SK-N-SH (cell line): ENCODE results near the gene SLC38A6. TPM values are rescaled to one million over a fixed set of nuclear protein-coding genes. Genes with fewer than 3 reads are reported as not detected.
A peak's percentile ranks its signal among the peaks of the same experiment; 100 is the strongest.

Experiments
- CTCF ChIA-PET: fragments of 300-600, 350-600 bp; formaldehyde crosslinking; extraction: SDS; loops from one replicate; lab custom pipeline; 2021; lab: Yijun Ruan, JAX
- POLR2A ChIA-PET: fragments of 350-600 bp; sonication (Branson Sonifier 250); formaldehyde crosslinking; extraction: SDS; loops from one replicate; lab custom pipeline; 2020; ENCODE audit warnings: antibody characterized with exemption, inconsistent platforms; lab: Yijun Ruan, JAX
- DNase-seq: peaks from one replicate; pipeline ENCODE4 v3.0.0; 2012
- H2AFZ ChIP-seq: fragments of 200-600 bp; sonication (generic); 2 replicates; pipeline ENCODE4 v1.8.1; 2016; ENCODE audit warnings: antibody characterized with exemption, mild to moderate bottlenecking, low read depth
- H3F3A ChIP-seq: fragments of 200-600 bp; sonication (generic); replicated peaks from 2 replicates; pipeline ENCODE3; 2016; ENCODE audit warnings: antibody characterized with exemption, mild to moderate bottlenecking; ENCODE audit not compliant: insufficient read depth
- H3K27ac ChIP-seq, 2 experiments: fragments of 200-500 bp in 1 of 2; fragments of 200-600 bp in 1 of 2; sonication (Bioruptor generic) in 1 of 2; sonication (generic), shearing (Covaris generic) in 1 of 2; 2 replicates each; pipeline versions ENCODE4 v1.5.1 to v1.6.1; 2014 to 2016; ENCODE audit warnings: low read depth in 2 of 2, inconsistent platforms in 1 of 2, low read length in 1 of 2, mild to moderate bottlenecking in 1 of 2, mixed read lengths in 1 of 2
- H3K27me3 ChIP-seq: fragments of 200-600 bp; sonication (generic), shearing (Covaris generic); 2 replicates; pipeline ENCODE4 v1.6.1; 2016; ENCODE audit warnings: mixed run types; ENCODE audit not compliant: insufficient read depth
- H3K36me3 ChIP-seq, 2 experiments: fragments of 200-500 bp in 1 of 2; fragments of 200-600 bp in 1 of 2; sonication (Bioruptor generic) in 1 of 2; sonication (generic) in 1 of 2; replicated peaks in 1 of 2; 2 replicates each; pipeline versions ENCODE3 to v1.5.1; 2014 to 2016; ENCODE audit warnings: low read length in 1 of 2, mild to moderate bottlenecking in 1 of 2; ENCODE audit not compliant: insufficient read depth in 2 of 2, control insufficient read depth in 1 of 2
- H3K4me1 ChIP-seq, 2 experiments: fragments of 200-500 bp in 1 of 2; fragments of 200-600 bp in 1 of 2; sonication (Bioruptor generic) in 1 of 2; sonication (generic), shearing (Covaris generic) in 1 of 2; 2 replicates each; pipeline versions ENCODE4 v1.5.1 to v1.6.1; 2014 to 2016; ENCODE audit warnings: low read depth in 1 of 2, low read length in 1 of 2, mixed run types in 1 of 2; ENCODE audit not compliant: insufficient read depth in 2 of 2, control insufficient read depth in 1 of 2
- H3K4me2 ChIP-seq: fragments of 200-600 bp; sonication (generic), shearing (Covaris generic); 2 replicates; pipeline ENCODE4 v1.6.1; 2017; ENCODE audit warnings: mixed run types
- H3K4me3 ChIP-seq, 2 experiments: fragments of 200-500 bp in 1 of 2; fragments of 200-600 bp in 1 of 2; sonication (Bioruptor generic) in 1 of 2; sonication (generic), shearing (Covaris generic) in 1 of 2; 2 replicates each; pipeline versions ENCODE4 v1.5.1 to v1.8.1; 2014 to 2016; ENCODE audit warnings: low read depth in 2 of 2, inconsistent platforms in 1 of 2, low read length in 1 of 2, mild to moderate bottlenecking in 1 of 2, mixed read lengths in 1 of 2, moderate library complexity in 1 of 2
- H3K79me2 ChIP-seq: fragments of 200-600 bp; sonication (generic); 2 replicates; pipeline ENCODE4 v1.8.1; 2017; ENCODE audit warnings: mild to moderate bottlenecking; ENCODE audit not compliant: insufficient read depth
- H3K9ac ChIP-seq: fragments of 200-600 bp; sonication (generic); 2 replicates; pipeline ENCODE4 v1.6.1; 2017; ENCODE audit warnings: mixed run types
- H3K9me2 ChIP-seq: fragments of 200-600 bp; sonication (generic); 2 replicates; pipeline ENCODE4 v1.6.1; 2017; ENCODE audit warnings: mixed run types
- H3K9me3 ChIP-seq: fragments of 200-600 bp; sonication (generic); 2 replicates; pipeline ENCODE4 v1.6.1; 2017; ENCODE audit warnings: mixed run types, mild to moderate bottlenecking, moderate library complexity
- H4K20me1 ChIP-seq: fragments of 200-600 bp; sonication (generic); 2 replicates; pipeline ENCODE4 v1.6.1; 2017; ENCODE audit warnings: mild to moderate bottlenecking, mixed run types; ENCODE audit not compliant: insufficient read depth
- ELF1 ChIP-seq: IDR thresholded peaks from 2 replicates; pipeline ENCODE4 v1.4.0; 2012
- EZH2phosphoT487 ChIP-seq: fragments of 200-600 bp; sonication (generic); IDR thresholded peaks from 2 replicates; pipeline ENCODE4 v1.6.1; 2017; ENCODE audit warnings: low read depth, mixed run types, mild to moderate bottlenecking, antibody characterized with exemption, moderate library complexity, borderline replicate concordance
- FOSL2 ChIP-seq: IDR thresholded peaks from 2 replicates; pipeline ENCODE4 v1.4.0; 2012; ENCODE audit warnings: low read depth, mild to moderate bottlenecking, moderate library complexity, borderline replicate concordance
- GABPA ChIP-seq: IDR thresholded peaks from 2 replicates; pipeline ENCODE4 v1.4.0; 2012; ENCODE audit warnings: low read depth, mild to moderate bottlenecking
- GATA2 ChIP-seq: sonication (generic); formaldehyde crosslinking; IDR thresholded peaks from 2 replicates; pipeline ENCODE4 v1.5.0; 2020; ENCODE audit warnings: mild to moderate bottlenecking, missing genetic modification reagents
- JUND ChIP-seq: IDR thresholded peaks from 2 replicates; pipeline ENCODE4 v1.4.0; 2012
- MEF2A ChIP-seq: IDR thresholded peaks from 2 replicates; pipeline ENCODE4 v1.4.0; 2012; ENCODE audit warnings: low read depth, borderline replicate concordance
- MXI1 ChIP-seq: IDR thresholded peaks from 2 replicates; pipeline ENCODE4 v1.6.1; 2012; ENCODE audit warnings: mild to moderate bottlenecking, low read depth, low read length, improper control_type of control experiment
- POLR2AphosphoS5 ChIP-seq: IDR thresholded peaks from 2 replicates; pipeline ENCODE4 v1.6.1; 2012; ENCODE audit warnings: low read depth, low read length
- RAD21 ChIP-seq: IDR thresholded peaks from 2 replicates; pipeline ENCODE4 v1.6.1; 2012; ENCODE audit warnings: mild to moderate bottlenecking, low read length
- RFX5 ChIP-seq: IDR thresholded peaks from 2 replicates; pipeline ENCODE4 v1.6.1; 2012; ENCODE audit warnings: mild to moderate bottlenecking, improper control_type of control experiment, low read length
- RXRA ChIP-seq: IDR thresholded peaks from 2 replicates; pipeline ENCODE4 v1.4.0; 2012; ENCODE audit warnings: low read depth, mild to moderate bottlenecking, borderline replicate concordance
- SIN3A ChIP-seq: IDR thresholded peaks from 2 replicates; pipeline ENCODE4 v1.6.1; 2012; ENCODE audit warnings: low read depth, mild to moderate bottlenecking, low read length, moderate library complexity, borderline replicate concordance
- TCF12 ChIP-seq: IDR thresholded peaks from 2 replicates; pipeline ENCODE4 v1.4.0; 2012
- WGBS: methylation state at CpG from one replicate; pipeline ENCODE4 v1.1.6; 2017; ENCODE audit warnings: low lambda C conversion rate; 5-methylcytosine and 5-hydroxymethylcytosine counted together
- polyA plus RNA-seq, 3 experiments: library from polyadenylated mRNA; depleted of rRNA; stranded (reverse); fragments of >200 nt; gene quantifications; 2 replicates each; pipeline ENCODE4 v1.2.3, GENCODE V29; 2012
- TF ChIP-seq, protein P1 (sequence below): fragments of 200-600 bp; sonication (generic); IDR thresholded peaks from 2 replicates; pipeline ENCODE4 v1.6.1; 2017; ENCODE audit warnings: antibody characterized with exemption, mild to moderate bottlenecking, moderate library complexity
- TF ChIP-seq, protein P2 (sequence below): fragments of 150-350 bp; IDR thresholded peaks from 2 replicates; pipeline ENCODE4 v1.6.1; 2017; ENCODE audit warnings: antibody characterized with exemption, low read length, low read depth, borderline replicate concordance
- TF ChIP-seq, protein P3 (sequence below): IDR thresholded peaks from 2 replicates; pipeline ENCODE4 v1.4.0; 2012; ENCODE audit warnings: low read depth, borderline replicate concordance

The SLC38A6 gene
- polyA plus RNA-seq, 1 of the 3 experiments (the other 2 are of a cell fraction), result 10.4 TPM

DNA sequence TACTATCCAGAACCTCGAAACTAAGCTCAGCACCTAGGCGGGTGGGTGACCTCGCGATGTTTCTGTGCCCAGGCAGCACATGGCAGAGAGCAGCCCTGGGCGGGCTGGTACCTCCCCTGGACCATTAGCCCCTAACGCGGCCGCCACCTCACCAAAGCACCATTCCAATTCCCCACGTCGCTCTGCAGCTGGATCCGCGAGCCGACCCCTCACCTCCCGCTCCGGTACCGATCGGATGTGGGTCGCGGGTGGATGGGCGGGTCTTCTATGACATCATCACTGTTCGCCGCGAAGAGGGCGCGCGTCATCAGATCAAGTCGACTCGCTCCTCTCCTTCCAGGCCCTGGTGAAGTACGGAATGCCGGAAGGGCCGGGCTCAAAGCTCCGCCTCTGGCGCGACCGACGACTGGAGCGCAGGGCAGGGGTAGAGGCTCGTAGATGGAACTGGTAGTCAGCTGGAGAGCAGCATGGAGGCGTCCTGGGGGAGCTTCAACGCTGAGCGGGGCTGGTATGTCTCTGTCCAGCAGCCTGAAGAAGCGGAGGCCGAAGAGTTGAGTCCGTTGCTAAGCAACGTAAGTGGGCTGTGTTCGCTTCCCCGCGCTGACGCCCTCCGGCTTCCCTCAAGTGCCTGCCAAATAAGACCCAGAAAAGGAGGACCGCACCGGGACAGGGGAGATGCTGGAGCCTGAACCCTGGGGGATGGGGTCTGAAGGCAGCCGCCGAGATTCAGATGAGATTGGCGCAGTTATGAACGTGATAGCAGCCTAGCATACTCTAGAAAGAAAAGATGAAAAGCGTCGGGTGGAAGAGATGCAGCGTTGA lies at the start of gene SLC38A6, which contains the start of gene TRMT5 (continued):
- TF ChIP-seq, protein P1, sequence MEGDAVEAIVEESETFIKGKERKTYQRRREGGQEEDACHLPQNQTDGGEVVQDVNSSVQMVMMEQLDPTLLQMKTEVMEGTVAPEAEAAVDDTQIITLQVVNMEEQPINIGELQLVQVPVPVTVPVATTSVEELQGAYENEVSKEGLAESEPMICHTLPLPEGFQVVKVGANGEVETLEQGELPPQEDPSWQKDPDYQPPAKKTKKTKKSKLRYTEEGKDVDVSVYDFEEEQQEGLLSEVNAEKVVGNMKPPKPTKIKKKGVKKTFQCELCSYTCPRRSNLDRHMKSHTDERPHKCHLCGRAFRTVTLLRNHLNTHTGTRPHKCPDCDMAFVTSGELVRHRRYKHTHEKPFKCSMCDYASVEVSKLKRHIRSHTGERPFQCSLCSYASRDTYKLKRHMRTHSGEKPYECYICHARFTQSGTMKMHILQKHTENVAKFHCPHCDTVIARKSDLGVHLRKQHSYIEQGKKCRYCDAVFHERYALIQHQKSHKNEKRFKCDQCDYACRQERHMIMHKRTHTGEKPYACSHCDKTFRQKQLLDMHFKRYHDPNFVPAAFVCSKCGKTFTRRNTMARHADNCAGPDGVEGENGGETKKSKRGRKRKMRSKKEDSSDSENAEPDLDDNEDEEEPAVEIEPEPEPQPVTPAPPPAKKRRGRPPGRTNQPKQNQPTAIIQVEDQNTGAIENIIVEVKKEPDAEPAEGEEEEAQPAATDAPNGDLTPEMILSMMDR, result no peak
- TF ChIP-seq MXI1 (peak; percentile 78), RAD21 (no peak; the same call in 1 of the 2 replicates), FOSL2 (no peak), JUND (no peak), RFX5 (peak; percentile 62; the same call in 1 of the 2 replicates), POLR2AphosphoS5 (peak; percentile 79), GABPA (peak; percentile 58), TCF12 (peak; percentile 48; the same call in 1 of the 2 replicates), ELF1 (peak; percentile 91), RXRA (no peak), SIN3A (peak; percentile 96), EZH2phosphoT487 (no peak)
- TF ChIP-seq, protein P2, sequence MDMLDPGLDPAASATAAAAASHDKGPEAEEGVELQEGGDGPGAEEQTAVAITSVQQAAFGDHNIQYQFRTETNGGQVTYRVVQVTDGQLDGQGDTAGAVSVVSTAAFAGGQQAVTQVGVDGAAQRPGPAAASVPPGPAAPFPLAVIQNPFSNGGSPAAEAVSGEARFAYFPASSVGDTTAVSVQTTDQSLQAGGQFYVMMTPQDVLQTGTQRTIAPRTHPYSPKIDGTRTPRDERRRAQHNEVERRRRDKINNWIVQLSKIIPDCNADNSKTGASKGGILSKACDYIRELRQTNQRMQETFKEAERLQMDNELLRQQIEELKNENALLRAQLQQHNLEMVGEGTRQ, result no peak

DNA sequence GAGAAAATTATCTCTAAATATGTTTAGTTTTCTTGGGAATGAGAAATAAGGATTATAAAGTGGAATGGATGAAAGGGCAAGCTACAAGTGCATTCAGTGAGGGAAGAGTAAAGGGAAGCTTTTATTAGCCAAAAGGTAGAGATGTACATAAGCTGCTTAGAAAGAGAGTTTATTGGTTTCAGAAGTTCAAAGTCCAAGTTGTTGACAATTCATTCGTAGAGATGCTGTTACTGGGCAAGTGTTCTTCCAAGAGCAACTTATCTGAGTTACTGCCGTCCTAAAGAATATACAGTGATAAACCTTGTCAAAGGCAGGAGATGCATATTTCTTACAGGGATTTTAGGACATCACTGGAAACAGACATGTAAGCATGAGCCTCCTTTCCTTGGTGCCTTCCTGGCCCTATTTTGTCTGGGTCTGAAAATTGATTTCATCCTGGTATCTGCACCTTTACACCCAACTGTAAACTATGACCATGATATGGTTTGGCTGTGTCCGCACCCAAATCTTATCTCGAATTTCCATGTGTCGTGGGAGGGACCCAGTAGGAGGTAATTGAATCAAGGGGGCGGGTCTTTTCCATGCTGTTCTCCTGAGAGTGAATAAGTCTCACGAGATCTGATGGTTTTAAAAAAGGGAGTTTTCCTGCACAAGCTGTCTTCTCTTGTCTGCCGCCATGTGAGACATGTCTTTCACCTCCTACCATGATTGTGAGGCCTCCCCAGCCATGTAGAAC lies 47.0 kb upstream of the SLC38A6 start:
- TF ChIP-seq RXRA (no peak), GATA2 (no peak), RFX5 (no peak), MEF2A (no peak), GABPA (no peak), EZH2phosphoT487 (no peak), ELF1 (no peak)
- TF ChIP-seq, protein P3, sequence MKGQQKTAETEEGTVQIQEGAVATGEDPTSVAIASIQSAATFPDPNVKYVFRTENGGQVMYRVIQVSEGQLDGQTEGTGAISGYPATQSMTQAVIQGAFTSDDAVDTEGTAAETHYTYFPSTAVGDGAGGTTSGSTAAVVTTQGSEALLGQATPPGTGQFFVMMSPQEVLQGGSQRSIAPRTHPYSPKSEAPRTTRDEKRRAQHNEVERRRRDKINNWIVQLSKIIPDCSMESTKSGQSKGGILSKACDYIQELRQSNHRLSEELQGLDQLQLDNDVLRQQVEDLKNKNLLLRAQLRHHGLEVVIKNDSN, result no peak
- H3K79me2 ChIP-seq, result peaks cover 11% of the 10 kb centered on the region
- WGBS, result 95% methylated on average over 8 of the region's 8 CpGs
- no peaks in the 10 kb centered on the region for H3K36me3 ChIP-seq
- H3K27me3 ChIP-seq, result no peaks in the 10 kb centered on the region
- CTCF ChIA-PET, result no interaction called here
- H3F3A ChIP-seq, result no peaks in the 10 kb centered on the region
- no peak overlapping the region for H3K4me3 ChIP-seq
- H3K4me1 ChIP-seq, result peaks cover 0 to 3% of the 10 kb centered on the region in 2 experiments; a peak in 2 of 4 replicates
- H3K9ac ChIP-seq, result no peak overlapping the region
- POLR2A ChIA-PET, result no interaction called here
- H3K27ac ChIP-seq, result no peak overlapping the region
- H2AFZ ChIP-seq, result no peak overlapping the region
- no peaks in the 10 kb centered on the region for H4K20me1 ChIP-seq
- H3K9me3 ChIP-seq, result 0 out of 2 replicates have a peak, but pooled peaks cover 5% of the 10 kb centered on the region
- DNase-seq, result no peak
- peaks cover 2% of the 10 kb centered on the region; the same call in 1 of the 2 replicates for H3K9me2 ChIP-seq
- H3K4me2 ChIP-seq, result no peak overlapping the region
